ENCODE data around the gene ADAT2. TPM values are rescaled to one million over a fixed set of nuclear protein-coding genes. Genes with fewer than 3 reads are reported as not detected.

ADAT2 gene
- total RNA-seq, 1 donor from 2014 or later, result 5.5 TPM

DNA sequence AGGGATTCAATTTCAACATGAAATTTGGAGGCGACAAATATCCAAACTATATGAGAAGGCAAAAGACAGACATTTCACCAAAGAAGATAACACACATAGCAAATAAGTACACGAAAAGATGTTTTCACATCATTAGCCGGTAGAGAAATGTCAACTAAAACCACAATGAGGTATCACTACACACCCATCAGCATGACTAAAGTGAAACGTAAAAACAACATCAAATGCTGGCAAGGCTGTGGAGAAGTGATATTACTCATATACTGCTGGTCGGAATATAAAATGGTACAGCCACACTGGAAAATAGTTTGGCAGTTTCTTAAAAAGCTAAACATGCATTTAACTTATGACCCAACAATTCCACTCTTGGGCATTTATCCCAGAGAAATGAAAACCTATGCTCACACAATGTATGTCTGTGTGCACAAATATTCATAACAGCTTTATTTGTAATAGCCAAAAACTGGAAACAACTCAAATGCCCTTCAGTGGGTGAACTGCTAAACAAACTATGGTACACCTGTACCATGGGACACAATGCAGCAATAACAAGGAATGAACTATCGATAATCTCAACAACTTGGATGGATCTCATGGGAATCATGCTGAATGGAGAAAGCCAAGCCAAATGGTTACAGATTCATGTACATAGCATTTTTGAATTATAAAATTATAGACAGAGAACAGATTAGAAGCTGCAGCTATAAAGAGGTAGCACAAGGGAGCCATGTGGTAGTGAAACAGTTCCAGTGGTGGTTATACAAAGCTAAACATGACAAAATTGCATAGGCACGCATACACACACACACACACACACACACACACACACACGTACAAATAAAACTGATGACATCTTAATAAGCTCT is 8.6 kb downstream of the ADAT2 start:
- no peak for DNase-seq (ENCODE audit: low read depth)

DNA sequence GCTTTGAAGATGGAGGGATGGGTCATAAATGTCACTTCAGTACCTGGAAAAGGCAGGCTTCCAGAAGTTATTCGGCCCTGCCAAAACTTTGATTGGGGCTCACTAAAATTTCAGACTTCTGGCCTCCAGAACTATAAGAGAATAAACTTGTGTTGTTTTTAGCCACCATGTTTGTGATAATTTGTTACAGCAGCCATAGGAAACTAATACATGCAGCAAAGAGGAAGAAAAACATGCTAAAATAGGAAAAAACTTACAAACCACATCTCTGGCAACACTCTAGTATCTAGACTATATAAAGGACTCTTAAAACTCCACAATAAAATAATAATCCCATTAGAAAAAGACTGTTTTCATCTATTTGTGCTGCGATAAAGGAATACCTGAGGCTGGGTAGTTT is 9.5 kb downstream of the ADAT2 start:
- no peak for DNase-seq (ENCODE audit: low read depth)

DNA sequence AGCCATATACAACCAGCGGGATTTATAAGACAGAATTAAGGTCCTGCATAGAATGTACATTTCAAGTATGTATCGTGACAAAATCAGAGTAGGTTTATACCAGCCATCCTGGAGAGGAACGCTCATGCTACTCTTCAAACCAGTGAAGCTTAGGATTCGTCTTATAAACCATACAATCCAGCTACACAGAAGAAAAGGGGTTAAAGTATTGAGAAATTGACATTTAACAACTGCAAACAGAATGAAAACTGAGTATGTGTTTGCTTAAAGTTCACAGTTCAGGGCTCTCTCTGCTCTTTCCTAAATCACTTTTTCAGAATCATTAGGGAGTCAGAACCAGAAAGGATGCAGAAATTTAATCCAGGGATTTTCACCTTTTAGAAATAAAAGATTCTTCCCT is 17.9 kb downstream of the ADAT2 start:
- DNase-seq (ENCODE audit: low read depth), result no peak

DNA sequence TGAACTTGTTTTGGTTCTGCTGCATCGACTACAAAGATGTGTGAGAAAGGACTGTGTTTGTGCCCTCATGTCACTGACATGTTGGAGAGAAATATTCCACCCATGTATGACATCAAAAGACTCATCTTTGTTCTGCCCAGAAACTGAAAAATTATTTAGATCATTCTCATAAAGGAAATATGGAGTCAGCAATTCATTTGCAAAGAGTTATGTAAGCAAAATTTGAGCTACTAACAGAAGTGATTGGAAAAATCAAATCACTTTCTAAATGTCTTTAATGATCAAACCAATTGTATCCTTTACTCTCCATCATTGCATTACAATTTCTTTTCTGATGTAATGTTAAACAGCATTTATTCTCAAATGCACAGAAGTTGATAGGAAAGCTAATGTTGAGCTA is 19.3 kb downstream of the ADAT2 start:
- DNase-seq (ENCODE audit: low read depth), result no peak

DNA sequence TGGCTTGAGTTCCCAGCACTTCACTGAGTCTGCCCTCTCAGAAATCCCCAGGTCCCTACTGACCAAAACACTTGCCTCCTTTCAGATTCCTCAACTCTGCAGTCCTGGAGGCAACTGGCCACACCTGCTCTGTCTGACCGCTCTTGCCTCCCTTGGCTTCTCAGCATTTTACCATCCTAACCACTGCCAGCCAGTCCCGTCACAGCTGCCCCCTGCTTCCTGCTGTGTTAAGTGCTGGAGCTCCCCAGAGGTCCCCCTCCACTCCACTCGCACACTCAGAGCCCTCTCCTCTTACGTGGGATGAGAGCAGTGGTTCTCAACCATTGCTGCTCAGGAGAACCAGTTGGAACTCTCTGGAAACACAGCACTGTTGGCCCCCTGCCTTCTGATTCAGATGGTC is 20.5 kb downstream of the ADAT2 start:
- DNase-seq (ENCODE audit: low read depth), result peak; percentile 78

DNA sequence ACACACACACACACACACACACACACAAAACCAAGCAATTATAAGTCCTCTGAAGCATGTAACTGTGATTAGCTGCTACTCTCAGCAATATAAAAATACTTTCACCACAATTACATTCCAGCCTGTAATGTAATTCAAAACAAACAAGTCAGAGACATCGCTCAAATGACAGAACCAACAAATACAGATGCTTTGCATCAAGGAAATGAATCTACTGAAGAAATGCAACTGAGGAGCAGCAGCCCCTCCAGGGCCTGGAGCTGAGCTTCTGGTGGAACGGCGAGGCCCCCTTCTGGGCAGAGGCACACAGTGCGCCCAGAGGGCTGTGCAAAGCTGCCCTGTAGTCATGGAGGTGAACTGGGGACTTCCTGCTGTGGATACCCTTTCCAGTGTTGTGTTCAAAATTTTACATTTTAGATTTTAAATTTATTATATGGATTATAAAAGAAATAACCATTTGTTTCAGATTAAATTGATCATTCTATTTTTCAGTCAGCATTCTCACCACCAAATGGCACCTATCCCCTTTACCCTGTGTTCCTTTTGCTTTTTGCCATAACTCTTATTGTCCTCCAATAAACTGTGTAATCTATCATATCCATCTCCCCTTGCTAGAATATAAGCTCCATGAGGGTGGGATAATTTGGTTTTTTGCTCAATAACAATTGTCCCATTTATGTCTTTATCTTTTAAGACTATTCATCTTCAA is 23.2 kb downstream of the ADAT2 start:
- peak; percentile 83 for DNase-seq (ENCODE audit: low read depth)

DNA sequence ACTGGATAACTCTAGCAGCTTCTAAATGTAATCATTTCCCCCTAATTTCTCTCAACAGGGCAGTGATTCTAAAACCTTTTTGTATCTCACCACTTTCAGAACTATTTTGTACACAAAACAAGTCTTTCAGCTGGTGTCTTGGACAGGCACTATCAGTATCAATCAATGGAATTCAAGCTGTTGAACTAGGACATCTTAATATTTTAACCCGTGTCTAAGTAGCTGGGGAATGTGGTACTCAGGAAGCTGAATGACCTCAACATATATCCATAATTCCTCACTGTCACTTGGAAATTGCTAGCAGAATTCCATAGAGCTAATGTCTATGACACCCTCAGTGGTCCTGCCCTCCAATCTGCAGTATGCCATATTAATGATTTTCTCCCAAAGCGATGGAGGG is 24.5 kb downstream of the ADAT2 start:
- DNase-seq (ENCODE audit: low read depth), result no peak

DNA sequence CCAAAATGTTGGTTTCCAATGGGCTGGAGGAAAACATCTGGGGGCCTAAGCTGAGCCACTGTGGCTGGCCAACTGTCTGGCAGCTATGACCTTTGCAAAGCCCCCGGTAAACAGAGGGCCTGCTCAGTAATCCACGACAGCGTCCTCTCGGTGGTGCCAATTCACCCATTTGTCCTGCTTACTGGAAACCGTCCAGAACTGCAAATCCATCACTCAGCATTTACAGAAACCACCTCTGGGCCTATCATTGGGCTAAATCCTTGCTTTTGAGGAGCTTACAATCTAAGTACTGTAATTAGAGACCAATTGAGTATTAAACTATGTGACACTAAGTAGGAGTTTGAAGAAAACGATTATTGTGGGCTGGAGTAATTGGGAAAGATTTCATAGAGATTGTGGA is 31.0 kb downstream of the ADAT2 start:
- DNase-seq (ENCODE audit: low read depth), result no peak

DNA sequence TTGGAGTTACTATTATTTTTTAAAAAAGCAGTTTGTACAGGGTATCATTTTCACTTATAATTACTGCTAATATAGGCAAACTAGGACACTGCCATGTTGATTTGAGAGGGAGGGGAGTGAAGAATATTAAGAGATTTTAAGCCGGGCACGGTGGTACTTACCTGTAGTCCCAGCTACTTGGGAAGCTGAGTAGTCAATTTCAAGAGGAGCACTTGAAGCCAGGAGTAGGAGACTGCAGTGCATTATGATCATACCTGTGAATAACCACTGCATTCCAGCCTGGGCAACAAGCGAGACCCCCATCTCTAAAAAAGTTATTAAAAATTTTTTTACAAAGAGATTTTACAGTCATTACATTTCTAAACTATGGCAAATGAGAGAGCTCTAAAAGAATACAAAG is 35.7 kb downstream of the ADAT2 start:
- DNase-seq (ENCODE audit: low read depth), result no peak

DNA sequence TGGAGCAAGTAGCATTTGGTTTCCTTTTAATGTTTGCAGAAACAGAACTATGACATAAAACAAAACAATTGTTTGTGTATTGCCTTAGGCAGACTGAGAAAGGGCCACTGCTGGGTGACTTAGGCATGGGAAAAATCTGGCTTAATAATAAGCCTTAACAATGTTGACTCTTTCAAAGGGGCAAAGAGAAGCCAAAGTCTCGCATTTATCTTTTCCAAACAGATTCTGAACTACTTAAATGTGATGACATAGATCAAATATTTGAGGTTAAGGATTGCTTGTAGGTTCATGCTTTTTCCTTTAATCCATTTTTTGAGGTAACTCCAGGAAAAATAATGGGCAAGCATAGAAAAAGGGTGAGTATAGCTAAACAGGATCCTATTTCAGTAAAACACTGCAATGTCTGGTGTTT is 39.6 kb downstream of the ADAT2 start:
- no peak for DNase-seq (ENCODE audit: low read depth)

DNA sequence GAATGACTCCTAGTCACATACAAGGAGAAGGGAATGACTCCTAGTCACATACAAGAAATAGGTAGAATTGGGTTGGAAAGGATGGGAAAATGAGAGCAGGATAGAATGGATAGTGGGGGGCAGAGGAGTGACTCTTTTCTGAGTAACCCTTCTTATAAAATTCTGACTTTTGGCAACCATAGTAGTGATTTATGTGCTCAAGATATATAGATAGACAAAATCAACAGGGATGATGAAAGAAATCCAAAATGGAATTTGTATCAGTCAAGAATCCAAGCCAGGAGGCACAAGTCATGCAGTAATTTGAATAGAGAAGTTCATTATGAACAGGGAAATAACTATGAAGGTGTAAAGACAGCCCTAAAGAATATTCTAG is 41.7 kb downstream of the ADAT2 start:
- DNase-seq (ENCODE audit: low read depth), result no peak

DNA sequence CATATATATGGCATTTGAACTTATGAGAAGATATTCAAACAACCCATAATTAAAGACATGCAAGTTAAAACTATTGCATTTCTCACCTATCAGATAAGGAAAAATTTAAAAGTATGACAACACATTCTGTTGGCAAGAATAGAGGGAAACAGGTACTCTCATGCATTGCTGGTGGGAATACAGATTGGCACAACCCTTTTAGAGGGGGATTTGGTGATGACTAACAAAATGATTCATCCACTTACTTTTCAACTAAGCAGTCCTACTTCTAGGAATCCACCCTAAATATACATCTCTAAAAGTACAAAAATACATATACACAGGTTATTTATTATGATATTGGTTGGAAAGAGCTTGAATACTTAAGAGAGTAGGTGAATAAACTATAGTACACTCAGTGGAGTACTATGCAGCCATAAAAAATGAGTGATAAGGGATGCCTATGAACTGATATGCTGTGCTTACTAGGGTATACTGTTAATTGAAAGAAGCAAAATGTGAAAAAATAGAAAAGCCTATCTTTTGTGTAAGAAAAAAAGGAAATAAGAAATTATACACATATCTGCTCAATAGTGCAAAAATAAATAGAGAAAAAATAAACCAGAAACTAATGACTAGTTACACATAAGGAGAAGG is 42.2 kb downstream of the ADAT2 start:
- DNase-seq (ENCODE audit: low read depth), result no peak

DNA sequence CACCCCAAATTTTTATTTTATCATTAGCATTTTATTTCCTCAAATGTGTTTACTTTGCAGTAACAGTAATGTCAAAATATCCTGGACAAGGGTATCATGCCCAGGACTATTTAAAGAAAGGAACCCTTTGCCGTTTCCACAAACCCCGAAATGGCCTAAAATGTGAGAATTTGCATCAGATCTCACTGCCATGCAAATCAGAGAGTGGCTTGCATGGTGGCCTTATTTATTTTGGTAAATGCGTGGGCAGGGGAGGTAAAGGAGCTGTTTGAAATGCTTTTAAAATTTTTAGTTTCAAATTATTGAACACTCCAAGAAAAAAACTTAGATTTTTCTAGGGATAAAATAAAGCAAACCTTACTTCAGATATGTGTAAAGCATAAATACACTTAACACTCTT is 43.8 kb downstream of the ADAT2 start:
- no peak for DNase-seq (ENCODE audit: low read depth)

DNA sequence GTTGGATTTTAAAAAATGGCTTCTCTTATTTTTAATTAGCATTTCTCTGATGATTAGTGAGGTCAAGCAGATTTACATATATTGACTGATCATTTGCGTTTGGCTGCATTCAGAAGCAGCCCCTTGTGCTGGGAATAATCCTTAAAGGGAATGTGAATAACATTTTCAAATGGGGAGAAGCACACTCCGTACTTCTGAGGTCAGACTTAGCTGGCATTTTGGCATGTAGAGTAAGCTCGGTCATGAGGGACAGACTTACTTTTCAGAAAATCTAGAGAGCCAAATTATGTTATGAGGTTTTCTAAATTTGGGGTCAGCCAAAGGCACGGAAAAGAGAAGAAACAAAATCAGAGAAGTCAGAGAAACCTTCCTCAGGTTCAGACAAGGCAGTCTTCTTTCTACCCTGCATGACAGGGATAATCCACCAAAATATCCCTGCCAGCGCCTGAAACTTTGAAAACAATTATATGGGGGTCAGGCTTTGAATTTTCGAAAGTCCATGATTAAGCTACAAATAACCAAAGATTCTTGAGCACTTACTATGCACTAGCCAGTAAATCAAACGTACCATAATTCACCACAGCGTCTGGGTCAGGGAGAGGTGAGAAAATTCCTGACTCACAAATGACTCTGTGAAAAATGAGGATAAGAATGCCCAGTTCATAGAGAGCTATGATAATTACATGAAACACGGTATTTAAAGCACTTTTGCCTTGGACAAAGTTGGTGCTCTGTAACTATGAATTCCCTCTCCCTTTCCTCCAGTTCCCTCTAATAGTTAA is 44.9 kb downstream of the ADAT2 start:
- no peak for DNase-seq (ENCODE audit: low read depth)

DNA sequence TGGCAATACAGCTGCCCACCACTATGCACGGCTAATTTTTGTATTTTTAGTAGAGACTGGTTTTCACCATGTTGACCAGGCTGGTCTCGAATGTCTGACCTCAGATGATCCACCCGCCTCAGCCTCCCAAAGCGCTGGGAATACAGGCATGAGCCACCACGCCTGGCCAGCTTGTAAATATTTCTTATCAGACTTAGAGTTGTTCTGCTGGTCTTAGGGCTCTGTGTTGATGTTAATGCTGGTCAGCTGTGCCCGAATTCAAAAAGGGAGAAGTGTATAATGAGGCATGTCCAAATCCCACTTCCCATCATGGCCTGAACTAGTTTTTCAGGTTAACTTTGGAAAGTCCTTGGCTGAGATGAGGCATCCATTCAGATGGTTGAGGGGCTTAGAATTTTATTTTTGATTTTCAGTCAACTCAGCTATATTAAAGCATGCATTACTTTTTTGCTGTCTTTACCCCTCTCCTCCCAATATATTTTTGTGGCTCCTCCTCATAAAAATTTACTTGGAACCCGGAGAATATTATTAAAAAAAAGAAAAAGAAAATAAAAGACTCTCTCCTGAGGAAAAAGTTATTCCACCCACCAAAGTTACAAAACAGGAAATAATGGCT is 47.7 kb downstream of the ADAT2 start:
- peak; percentile 28 for DNase-seq (ENCODE audit: low read depth)

DNA sequence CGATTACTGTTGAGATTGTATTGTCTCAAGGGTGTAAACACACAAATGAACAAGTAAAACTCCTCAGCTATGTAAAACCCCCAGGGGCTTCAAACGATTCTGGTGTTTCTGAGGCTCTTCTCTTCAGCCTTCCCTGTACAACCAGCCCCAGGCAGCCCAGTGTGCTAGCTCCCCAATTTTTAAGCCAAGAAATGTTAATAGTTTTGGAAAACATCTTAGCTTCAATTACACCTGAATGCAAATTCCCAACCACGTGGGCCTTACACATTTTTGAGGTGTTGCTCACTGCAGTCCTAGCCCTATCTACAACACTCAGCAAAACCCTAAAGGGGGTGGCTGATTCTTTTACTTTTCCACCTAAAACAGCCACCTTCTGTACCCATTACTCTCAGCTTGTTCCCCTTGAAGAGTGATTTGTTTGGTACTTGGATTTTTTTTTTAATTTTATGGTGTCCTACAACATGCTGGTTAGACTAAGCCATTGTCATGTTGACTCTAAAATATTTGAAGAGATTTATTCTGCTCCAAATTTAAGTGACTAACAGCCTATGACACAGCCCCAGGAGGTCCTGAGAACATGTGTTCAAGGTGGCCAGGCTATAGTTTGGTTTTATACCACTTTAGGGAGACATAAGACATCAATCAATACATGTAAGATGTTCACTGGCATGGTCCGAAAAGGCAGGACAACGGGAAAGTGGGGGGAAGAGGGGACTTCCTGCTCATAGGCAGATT is 48.7 kb downstream of the ADAT2 start:
- DNase-seq (ENCODE audit: low read depth), result no peak

DNA sequence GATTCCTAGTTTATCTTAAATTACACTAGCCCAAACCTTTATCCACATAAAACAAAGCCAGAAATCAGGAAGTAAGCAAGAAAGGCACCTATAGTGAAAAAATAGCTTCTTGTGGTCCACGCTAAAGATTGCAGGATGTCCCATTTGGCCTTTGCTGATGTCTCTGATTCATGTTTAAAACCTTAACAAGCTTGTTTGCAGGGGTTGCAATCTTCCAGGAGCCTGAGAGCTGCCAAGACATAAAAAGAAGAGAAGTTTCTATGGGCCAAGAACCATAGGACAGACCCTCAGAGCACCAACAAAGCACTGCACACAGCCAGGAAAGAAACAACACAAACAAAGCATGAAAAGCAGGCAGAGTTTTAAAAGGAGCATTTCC is 49.4 kb downstream of the ADAT2 start:
- DNase-seq (ENCODE audit: low read depth), result no peak

DNA sequence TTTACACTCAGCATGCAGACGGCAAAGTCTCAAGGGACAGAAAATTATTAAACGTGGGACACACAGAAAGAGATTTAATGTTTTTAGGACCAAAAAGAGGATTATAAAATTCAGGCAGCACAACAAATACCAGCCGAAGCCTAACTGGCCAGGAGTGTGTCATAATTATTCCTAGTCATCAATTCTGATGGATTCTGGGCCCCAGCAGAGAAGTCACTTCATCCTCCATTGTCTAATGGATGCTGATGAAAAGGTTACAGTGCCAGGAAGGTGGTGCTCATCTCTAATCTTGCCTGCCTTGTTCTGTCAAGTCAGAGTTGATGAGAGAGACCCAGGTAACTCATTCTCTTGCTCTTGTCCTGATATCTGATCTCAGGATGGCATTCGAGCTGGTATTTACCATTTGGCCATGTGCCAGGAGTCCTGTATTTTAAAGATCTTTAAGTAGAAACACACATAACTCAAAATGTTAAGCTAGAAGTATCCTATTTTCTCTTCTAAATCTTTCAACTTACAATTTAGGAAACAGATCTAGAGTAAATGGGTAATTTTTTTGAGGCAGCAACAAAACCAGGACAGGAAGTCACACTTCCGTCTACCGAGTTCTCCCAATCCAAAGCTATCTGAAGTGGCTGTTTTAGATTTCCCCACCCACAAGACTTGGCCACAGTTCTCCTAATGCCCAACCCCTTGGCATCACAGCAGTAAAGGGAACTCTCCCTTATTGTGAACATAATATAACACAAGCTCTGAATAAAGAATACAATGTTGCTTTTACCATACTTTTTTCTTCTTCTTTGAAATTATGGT is 50.0 kb downstream of the ADAT2 start:
- DNase-seq (ENCODE audit: low read depth), result no peak

DNA sequence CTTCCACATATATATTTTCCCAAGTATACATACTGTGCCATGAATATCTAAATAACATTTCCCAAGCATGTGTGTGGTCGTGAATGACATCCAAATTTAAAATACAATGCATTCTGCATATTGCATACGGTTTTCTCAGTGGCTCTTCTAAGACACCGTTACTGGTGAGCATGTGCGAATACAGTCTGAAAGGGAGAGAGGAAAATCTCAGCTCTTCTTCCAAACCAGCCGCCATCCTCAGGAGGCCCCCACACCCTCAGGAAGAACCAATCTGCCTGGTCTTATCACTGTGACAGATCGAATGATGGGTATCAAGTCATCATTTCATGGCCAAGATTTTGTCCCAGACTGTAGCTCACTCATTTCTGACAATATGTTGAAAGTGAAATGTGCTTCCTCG is 50.7 kb downstream of the ADAT2 start:
- DNase-seq (ENCODE audit: low read depth), result no peak

DNA sequence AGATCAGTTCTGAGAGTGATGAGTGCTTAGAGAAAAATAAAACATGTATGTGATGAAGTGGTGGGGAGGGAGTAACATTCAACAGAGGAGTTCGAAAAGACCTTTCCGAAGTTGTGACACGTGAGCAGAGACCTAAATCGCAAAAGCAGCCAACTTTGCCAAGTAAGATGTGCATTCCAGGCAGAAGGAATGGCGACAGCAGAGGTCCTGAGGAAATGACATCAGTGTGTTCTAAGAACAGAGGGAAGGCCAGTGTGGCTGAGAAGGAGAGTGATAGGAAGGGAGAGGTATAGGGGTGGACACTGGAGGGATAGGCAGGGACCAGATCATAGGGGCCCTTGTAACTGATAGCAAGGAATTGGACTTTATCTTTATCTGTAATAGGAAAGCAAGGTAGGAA is 51.3 kb downstream of the ADAT2 start:
- DNase-seq (ENCODE audit: low read depth), result no peak

Measured in myocyte (in vitro differentiated cells).